ENCODE data around the gene LRRC3. TPM values are rescaled to one million over a fixed set of nuclear protein-coding genes. Genes with fewer than 3 reads are reported as not detected.

LRRC3 gene
- total RNA-seq, 3 donors from 2014 or later = 1.6 to 6.4 (median 2.0) TPM

DNA sequence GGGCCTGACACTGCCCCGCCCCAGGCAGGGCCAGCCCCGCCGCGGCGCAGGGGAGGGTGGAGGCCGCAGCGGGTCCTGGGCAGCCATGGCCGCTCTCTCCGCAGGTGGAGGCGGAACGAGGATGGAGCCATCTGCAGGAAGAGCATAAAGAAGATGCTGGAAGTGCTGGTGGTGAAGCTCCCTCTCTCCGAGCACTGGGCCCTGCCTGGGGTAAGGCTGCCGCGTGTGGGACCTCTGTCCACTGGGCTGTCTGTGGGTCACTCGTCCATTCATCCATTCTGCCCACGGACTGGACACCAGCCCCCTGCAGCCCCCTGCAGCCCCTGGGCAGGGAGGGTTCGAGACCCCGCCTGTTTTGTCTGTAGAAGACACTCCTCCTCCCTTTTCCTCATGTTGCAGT is 18.4 kb upstream of the LRRC3 start:
- TF ChIP-seq POLR2AphosphoS5 (IDR thresholded peaks at IDR 0.05) (no peak), POLR2A (IDR thresholded peaks at IDR 0.05) (no peak)
- TF ChIP-seq, protein P1, sequence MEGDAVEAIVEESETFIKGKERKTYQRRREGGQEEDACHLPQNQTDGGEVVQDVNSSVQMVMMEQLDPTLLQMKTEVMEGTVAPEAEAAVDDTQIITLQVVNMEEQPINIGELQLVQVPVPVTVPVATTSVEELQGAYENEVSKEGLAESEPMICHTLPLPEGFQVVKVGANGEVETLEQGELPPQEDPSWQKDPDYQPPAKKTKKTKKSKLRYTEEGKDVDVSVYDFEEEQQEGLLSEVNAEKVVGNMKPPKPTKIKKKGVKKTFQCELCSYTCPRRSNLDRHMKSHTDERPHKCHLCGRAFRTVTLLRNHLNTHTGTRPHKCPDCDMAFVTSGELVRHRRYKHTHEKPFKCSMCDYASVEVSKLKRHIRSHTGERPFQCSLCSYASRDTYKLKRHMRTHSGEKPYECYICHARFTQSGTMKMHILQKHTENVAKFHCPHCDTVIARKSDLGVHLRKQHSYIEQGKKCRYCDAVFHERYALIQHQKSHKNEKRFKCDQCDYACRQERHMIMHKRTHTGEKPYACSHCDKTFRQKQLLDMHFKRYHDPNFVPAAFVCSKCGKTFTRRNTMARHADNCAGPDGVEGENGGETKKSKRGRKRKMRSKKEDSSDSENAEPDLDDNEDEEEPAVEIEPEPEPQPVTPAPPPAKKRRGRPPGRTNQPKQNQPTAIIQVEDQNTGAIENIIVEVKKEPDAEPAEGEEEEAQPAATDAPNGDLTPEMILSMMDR (IDR thresholded peaks at IDR 0.05) = no peak
- no peaks in the 10 kb centered on the region for H3K9me3 ChIP-seq
- H3K4me3 ChIP-seq = no peak overlapping the region
- peaks cover 0 to 4% of the 10 kb centered on the region in 2 donors for H3K27me3 ChIP-seq
- no peaks in the 10 kb centered on the region for H3K4me1 ChIP-seq
- intact Hi-C loops (cut with DNase I; ENCODE audit: low total_unique reads) = no loop called here
- no peaks in the 10 kb centered on the region for H3K36me3 ChIP-seq
- no peak overlapping the region for H3K27ac ChIP-seq
- DNase-seq (ENCODE audit: low spot score in 2 of 2) = no peak

DNA sequence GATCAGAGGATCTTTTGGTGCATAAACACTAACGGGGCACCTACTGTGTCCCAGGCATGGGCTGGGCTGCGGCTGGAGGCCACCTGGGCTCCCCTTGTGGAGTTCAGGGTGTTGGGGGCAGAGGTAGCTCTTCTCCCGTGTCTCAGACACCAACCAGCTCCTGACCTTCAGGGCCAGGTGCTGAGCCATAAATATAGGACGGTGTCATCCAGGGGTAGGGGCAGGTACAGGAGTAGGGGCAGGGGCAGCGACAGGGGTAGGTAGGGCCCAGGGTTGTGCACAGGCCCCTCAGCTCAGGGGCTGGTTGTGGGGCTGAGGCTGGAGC is 18.0 kb upstream of the LRRC3 start:
- Histone ChIP-seq H3K4me3 (no peak overlapping the region), H3K27me3 (peaks cover 0 to 4% of the 10 kb centered on the region in 2 donors), H3K27ac (no peak overlapping the region), H3K9me3 (no peaks in the 10 kb centered on the region), H3K36me3 (no peaks in the 10 kb centered on the region), H3K4me1 (no peaks in the 10 kb centered on the region)
- DNase-seq (ENCODE audit: low spot score in 2 of 2) = no peak
- intact Hi-C loops (cut with DNase I; ENCODE audit: low total_unique reads) = no loop called here
- no peak for TF ChIP-seq POLR2A (IDR thresholded peaks at IDR 0.05)
- no peak for TF ChIP-seq POLR2AphosphoS5 (IDR thresholded peaks at IDR 0.05)
- TF ChIP-seq, protein P1 (IDR thresholded peaks at IDR 0.05) = no peak

DNA sequence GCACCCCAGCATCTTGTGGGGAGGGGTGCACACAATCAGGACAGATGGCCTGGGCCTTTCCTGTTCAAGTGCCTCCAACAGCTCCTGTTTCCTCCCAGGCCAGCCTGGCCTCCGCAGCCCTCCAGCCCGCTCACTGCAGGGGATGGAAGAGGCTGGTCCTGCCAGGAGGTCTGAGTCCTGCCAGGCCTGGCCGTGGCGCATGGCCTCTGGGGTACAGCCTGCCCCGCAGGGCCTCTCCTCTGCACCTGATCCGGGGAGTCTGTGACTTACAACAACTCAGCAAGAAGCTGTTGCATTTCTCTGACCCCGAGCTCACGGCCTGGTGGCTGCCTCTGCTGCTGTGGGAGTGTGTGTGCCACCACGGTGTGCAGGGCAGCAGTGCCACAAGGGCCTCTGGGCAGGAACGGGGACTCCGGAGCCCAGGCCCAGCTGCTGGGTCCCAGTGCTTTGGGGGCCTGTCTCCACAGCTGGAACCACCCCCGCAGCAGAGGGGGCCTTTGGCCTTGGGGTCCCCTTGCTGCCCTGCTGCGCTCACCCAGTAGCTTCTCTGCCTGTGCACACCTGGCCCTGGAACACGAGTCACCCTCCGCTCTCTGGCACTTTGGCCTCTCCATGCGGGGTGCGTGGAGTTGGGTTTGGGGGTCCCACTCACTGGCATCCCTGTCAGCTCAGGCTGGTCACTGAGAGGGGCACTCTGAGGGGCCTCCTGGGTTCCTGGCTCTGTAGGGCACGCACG is 17.4 kb upstream of the LRRC3 start:
- H3K4me1 ChIP-seq = no peaks in the 10 kb centered on the region
- H3K36me3 ChIP-seq = no peaks in the 10 kb centered on the region
- intact Hi-C loops (cut with DNase I; ENCODE audit: low total_unique reads) = no loop called here
- peaks cover 0 to 4% of the 10 kb centered on the region in 2 donors for H3K27me3 ChIP-seq
- TF ChIP-seq, protein P1 (IDR thresholded peaks at IDR 0.05) = no peak
- TF ChIP-seq POLR2A (IDR thresholded peaks at IDR 0.05) (no peak), POLR2AphosphoS5 (IDR thresholded peaks at IDR 0.05) (no peak)
- no peak overlapping the region for H3K4me3 ChIP-seq
- DNase-seq (ENCODE audit: low spot score in 2 of 2) = no peak
- H3K9me3 ChIP-seq = no peaks in the 10 kb centered on the region
- no peak overlapping the region for H3K27ac ChIP-seq

DNA sequence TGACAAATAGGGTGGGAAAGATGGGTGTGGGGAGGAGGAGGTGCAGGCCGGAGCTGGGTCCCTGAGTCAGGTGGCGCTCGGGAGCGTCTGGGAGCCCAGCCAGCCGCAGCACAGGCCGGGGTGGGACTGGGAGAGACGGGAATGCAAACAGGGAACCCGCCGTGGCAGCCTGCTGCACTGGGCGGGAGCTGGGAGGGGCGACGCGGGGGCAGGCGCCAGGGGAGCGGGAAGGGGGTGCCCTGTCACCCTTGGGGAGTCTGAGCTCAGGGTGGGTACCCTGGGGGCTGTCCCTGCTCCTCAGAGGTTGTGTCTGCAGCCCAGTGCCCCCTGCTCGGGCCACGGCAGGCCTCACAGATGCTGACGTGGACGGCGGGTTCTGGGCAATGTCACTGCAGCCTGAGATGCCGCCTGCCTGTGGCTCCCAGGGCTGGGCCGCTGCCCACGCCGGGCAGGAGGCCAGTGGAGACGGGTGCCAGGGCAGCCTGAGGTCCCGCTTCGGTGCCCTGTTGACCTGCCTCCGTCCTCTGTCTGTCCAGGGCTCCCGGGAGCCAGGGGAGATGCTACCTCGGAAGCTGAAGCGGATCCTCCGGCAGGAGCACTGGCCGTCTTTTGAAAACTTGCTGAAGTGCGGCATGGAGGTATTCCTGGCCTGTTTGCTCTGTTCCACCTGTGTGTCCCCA is 16.6 kb upstream of the LRRC3 start:
- H3K4me3 ChIP-seq = peak overlapping the region in 2 of 3 donors; percentile 24 to 36
- no peak for DNase-seq (ENCODE audit: low spot score in 2 of 2)
- no peaks in the 10 kb centered on the region for H3K36me3 ChIP-seq
- peaks cover 0 to 4% of the 10 kb centered on the region in 2 donors for H3K27me3 ChIP-seq
- H3K9me3 ChIP-seq = no peaks in the 10 kb centered on the region
- no peaks in the 10 kb centered on the region for H3K4me1 ChIP-seq
- no peak overlapping the region for H3K27ac ChIP-seq
- intact Hi-C loops (cut with DNase I; ENCODE audit: low total_unique reads) = no loop called here
- TF ChIP-seq, protein P1 (IDR thresholded peaks at IDR 0.05) = no peak
- no peak for TF ChIP-seq POLR2A (IDR thresholded peaks at IDR 0.05)
- no peak for TF ChIP-seq POLR2AphosphoS5 (IDR thresholded peaks at IDR 0.05)

DNA sequence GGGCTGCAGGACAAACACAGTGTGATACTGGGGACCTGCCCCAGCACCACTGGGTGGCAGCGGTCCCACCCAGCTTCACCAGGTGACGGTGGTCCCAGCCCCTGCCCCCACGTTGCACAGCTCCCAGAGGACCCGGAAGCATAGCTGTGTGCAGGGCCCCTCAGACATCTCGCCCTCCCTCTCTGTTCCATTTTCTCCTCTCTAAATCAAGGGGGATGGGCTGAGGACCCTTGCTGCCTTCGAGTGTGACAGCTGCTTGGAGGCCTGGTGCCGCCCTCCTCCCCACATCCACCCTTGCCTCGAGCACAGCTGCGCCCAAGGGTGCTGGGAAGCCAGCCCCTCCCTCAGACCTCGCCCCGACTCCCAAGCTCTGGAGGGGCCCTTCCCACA is 16.1 kb upstream of the LRRC3 start:
- Histone ChIP-seq H3K4me3 (no peak overlapping the region), H3K27ac (no peak overlapping the region), H3K4me1 (no peaks in the 10 kb centered on the region), H3K9me3 (no peaks in the 10 kb centered on the region), H3K27me3 (peaks cover 0 to 4% of the 10 kb centered on the region in 2 donors), H3K36me3 (no peaks in the 10 kb centered on the region)
- TF ChIP-seq POLR2AphosphoS5 (IDR thresholded peaks at IDR 0.05) = no peak
- no peak for TF ChIP-seq POLR2A (IDR thresholded peaks at IDR 0.05)
- TF ChIP-seq, protein P1 (IDR thresholded peaks at IDR 0.05) = no peak
- no peak for DNase-seq (ENCODE audit: low spot score in 2 of 2)
- intact Hi-C loops (cut with DNase I; ENCODE audit: low total_unique reads) = no loop called here

Data from breast epithelium (tissue), 4 donors.